Gastroesophageal sphincter (tissue), 3 donors: Measurements from ENCODE around the gene ZNF585A.

Experiments used
- CTCF ChIP-seq, 4 experiments: fragments of 200-600 bp in 2 of 4; fragments of 450-650 bp in 2 of 4; sonication (generic) in 1 of 4; IDR thresholded peaks; one replicate each; pipeline ENCODE4 v1.5.1; 2017 to 2019; ENCODE audit warnings: antibody characterized with exemption in 4 of 4, mild to moderate bottlenecking in 2 of 4, moderate library complexity in 2 of 4
- POLR2AphosphoS5 ChIP-seq: sonication (generic); formaldehyde crosslinking; IDR thresholded peaks from one replicate; pipeline ENCODE4 v1.6.1; 2017; ENCODE audit warnings: antibody characterized with exemption

DNA sequence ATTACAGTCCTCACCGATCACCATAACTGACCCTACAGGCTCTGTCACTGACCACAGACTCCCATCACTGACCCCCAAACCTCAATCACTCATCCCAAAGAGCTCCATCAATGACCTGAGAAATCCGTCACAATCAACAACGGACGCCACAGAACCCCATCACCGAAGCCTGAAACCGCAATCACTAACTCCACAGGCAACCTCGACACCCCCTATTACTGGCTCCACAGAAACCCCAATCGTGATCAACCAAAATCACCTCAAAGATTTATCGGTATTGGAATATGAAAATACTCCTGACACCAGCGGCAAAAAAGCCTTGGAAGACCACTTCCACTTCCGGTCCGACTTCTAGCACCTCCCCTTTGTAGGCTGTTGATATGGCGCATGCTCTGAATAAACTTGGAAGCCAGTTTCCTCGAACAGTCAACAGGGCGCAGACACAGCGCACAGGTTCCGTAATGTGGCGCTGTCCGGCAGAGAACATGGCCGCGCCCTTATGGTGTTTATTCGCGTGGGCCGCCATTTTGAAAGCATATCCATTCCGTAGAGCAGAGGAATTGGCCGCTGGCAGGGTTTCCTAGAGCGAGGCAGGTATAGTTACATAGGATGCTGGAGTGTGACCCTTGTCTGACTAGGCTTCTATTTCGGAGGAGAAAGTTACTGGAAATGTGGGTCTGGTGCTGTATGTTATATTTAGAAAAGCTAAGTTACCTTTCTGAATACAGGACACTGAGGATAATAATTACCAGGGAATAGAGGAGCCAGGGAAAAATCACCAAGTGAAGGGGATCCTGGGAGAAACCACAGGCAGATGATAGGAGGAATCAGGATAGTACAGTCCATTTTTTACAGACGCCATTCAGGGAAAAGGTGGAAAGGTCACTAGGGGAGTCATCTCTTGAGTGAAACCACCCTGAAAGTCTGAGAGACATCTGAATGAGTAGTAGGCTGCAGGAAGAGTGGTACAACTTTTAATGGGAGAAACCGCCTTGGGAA, at the start of gene ZNF585A:
- TF ChIP-seq CTCF (IDR thresholded peaks at IDR 0.05) (peak in 1 of 4 experiments; percentile 52), POLR2AphosphoS5 (peak; percentile 75)
